GM12872 (cell line): Measurements from ENCODE around the gene SIGLEC14.

ENCODE experiments used
- TF ChIP-seq, protein P1 (sequence below): IDR thresholded peaks from 3 replicates; pipeline ENCODE4 v1.5.1; 2011; ENCODE audit warnings: low read depth, mild to moderate bottlenecking, low read length, moderate library complexity; ENCODE audit not compliant: insufficient read depth

Gene SIGLEC14

DNA sequence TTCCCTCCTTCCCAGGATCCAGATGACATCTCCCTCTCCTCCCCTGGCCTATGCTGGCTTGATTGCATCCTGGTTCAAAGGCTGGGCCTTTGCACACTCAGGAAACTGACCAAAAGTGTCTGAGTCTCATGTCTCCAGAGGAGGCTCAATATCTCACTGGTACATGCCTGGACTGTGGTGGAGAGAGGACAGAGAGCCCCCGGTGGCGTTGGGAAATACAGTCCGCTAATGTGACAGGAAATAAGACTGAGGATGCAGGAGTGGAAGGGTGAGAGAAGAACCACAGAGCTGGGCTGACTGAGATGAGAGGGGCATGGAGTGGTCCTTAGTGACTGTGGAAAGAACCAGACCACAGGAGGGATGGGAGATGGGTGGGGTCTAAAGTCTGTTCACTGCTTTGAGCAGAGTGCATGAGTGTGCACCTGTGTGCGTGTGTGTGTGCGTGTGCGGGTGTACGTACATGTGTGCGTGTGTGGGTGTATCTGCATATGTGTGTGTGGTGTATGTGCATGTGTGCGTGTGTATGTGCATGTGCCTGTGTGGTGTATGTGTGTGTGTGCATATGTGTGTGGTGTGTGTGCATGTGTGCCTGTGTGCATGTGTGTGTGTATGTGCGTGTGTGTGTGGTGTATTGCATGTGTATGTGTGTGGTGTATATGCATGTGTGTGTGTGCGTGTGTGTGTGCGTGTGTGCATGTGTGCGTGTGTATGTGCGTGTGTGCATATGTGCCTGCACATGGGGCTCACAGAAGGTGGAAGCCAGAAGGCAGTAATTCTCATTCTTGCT is 18.3 kb downstream of the SIGLEC14 start:
- TF ChIP-seq, protein P1, sequence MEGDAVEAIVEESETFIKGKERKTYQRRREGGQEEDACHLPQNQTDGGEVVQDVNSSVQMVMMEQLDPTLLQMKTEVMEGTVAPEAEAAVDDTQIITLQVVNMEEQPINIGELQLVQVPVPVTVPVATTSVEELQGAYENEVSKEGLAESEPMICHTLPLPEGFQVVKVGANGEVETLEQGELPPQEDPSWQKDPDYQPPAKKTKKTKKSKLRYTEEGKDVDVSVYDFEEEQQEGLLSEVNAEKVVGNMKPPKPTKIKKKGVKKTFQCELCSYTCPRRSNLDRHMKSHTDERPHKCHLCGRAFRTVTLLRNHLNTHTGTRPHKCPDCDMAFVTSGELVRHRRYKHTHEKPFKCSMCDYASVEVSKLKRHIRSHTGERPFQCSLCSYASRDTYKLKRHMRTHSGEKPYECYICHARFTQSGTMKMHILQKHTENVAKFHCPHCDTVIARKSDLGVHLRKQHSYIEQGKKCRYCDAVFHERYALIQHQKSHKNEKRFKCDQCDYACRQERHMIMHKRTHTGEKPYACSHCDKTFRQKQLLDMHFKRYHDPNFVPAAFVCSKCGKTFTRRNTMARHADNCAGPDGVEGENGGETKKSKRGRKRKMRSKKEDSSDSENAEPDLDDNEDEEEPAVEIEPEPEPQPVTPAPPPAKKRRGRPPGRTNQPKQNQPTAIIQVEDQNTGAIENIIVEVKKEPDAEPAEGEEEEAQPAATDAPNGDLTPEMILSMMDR = no peak

DNA sequence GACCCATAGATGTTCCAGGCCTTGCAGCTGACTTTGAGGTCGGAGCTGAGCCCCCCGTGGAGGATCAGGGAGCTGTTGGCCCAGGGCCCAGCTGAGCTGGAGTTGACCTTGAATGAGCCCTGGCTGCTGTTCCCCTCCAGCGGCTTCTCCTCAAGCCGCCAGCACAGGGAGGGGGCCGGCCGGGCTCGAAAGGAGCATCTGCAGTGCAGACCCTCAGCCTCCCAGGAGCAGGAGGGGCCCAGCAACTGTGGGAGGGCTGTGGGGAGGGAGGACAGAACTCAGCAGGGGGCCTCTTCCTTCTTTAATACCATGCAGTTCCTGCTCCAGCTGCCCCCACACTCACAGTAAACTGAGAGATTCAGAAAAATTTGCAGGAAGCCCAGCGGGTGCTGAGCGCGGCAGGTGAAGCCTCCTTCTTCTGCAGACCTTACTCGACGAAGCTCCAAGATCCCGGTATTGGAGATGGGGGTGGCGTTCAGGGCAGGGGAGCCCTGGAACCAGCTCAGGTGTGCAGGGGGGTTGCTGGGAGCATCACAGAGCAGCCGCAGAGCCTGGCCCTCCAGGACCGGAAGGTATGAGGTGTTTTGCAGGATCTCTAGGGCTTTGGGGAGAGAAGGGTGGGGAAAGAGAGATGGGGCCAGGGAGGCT is 19.0 kb downstream of the SIGLEC14 start:
- TF ChIP-seq, protein P1 = no peak

DNA sequence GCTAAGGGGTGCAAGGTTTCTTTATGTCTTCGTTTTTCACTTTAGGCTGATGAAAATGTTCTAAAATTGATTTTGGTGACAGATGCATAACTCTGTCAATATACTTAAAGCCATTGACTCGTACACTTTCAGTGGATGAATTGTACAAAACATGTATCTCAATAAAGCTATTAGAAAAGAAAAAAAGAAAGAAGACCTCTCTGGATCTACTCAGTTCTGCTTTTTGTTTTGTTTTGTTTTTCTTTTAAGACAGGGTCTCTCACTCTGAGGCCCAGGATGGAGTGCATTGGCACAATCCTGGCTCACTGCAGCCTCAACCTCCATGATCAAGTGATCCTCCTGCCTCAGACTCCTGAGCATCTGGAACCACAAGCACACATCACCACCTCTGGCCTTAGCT is 19.9 kb downstream of the SIGLEC14 start:
- TF ChIP-seq, protein P1 = no peak

DNA sequence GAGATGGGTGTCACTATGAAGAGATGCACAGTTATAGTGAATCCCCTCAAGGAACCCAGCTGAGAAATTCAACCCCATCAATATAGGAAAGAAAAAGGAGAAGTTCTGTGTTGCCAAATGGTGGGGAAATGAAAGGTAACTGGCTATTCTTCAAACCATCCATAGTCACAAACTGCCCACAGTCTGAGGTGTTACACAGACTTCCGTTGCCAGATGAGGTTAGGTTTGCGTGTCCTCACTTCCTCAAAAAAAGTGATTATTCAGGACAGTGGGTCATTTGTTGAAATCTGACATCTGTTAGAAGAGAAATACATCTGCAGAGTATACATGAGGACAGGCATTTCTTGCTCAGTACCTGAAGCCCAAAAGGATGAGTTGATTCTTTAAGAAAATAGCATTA is 25.4 kb downstream of the SIGLEC14 start:
- TF ChIP-seq, protein P1 = no peak

DNA sequence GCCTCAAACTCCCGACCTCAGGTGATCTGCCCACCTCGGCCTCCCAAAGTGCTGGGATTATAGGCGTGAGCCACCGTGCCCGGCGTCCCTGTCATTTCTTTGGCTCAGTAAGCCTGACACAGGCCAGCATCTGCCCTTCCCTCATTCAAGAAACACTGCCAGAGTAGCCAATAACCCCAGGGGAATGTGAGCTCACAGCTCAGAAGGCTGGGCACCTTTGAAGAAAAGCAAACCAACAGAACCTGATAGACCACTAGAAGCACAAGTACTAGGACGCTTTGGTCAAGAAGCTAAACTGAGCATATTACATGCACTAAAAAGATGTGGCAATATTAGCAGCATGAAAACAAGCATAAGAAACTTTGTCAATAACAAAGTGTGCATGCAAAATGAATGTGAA is 30.6 kb downstream of the SIGLEC14 start:
- TF ChIP-seq, protein P1 = no peak

DNA sequence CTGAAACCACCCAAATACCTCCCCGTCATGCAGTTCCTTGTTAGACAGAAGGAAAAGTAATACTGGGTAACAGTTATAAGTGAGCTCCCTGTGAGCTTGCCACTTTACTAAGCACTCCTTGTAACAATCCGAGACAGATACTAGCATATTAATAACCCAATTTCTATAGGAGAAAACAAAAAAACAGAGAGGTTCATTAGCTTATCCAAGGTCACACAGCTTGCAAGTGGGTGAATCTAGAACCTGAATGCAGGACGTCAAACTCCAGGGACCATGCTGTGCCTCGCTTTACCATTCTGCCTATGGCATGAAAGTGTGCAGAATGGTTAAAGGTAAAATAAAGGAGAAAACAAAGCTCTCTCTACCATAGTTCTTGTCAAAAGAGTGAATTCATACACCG is 31.8 kb downstream of the SIGLEC14 start:
- TF ChIP-seq, protein P1 = no peak

DNA sequence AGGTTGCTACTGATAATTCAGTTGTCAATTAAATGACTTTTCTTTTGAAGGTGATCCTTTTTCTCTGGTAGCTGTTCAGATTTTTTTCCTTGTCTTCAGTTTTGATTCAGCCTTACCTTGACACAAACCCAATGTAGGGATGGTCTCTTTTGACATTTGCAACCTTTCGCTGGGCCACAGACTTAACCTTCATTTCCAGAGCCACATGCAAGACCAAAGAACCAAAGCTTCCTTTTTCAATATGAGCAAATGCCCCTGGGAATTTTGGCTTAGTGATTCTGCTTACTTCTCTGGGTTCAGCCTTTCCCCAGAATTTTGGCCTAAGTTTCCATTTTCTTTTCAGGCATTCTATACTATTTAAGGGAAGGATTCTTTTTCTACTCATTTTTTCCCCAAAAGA is 36.0 kb downstream of the SIGLEC14 start:
- TF ChIP-seq, protein P1 = no peak
